ENCODE measurements around the gene FGGY.

Gene FGGY

GRCh38 chr1:59671066-59671952, 374.4 kb downstream of the FGGY start:
- in situ Hi-C loops (cut with MboI; ENCODE audit: low sequenced_read_pairs) = no loop called here

DNA sequence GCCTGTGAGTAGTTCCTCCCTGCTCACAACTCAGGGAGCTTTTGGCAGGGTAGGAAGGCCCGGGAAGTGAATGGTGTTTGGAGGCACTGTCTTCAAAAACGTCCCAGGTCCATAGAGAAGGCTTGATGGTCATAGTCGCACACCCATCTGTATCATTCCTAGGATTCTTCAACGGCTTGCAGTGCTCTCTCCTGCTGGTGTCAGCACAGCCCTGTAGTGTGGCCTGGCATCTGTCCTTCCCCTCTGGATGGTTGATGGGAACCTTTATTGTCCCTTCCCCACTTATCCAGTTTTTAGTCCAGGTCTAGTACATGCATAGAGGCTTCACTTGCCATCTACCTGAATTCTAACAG, 375.0 kb downstream of the FGGY start:
- in situ Hi-C loops (cut with MboI; ENCODE audit: low sequenced_read_pairs) = no loop called here

GRCh38 chr1:59672851-59673572, 376.1 kb downstream of the FGGY start:
- in situ Hi-C loops (cut with MboI; ENCODE audit: low sequenced_read_pairs) = no loop called here

DNA sequence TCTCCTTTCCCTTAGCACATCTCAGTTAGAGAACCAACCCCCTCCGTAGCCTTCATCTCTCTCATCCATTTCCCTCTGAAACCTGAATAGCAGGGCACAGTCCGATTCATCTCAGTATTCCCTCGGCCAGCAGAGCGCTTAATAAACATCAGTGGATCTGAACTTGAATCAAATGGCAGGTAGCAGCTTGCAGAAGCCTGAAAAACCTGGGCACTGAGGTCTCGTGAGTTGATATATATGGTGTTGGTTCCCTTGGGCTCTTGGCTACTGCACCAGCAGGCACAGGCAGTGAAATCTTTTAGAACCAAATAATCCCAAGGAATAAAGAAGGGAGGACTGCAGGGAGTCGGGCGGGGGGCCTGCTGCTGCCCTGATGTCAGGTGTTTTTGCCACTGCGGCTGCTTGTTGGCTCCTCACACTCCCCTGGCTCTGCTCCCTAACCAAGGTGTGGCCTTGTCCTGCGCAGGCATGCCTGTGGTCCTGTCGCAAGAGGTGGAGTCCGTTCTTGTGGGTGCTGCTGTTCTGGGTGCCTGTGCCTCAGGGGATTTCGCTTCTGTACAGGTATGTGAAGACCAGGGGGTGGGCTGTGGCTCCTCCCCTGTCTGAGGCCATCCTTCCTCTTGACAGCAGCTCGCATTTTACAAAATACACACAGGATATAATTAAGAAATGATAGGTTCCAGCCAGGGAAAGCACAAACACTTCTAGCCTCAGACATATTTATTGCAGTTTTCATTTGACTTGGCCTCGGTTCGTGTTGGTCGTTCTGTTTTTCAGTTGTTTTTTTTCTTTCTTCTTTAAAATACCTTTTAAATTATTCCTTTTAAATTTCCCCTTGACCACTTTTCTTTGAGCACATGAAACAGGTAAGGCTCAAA, 376.9 kb downstream of the FGGY start:
- in situ Hi-C loops (cut with MboI; ENCODE audit: low sequenced_read_pairs) = no loop called here

DNA sequence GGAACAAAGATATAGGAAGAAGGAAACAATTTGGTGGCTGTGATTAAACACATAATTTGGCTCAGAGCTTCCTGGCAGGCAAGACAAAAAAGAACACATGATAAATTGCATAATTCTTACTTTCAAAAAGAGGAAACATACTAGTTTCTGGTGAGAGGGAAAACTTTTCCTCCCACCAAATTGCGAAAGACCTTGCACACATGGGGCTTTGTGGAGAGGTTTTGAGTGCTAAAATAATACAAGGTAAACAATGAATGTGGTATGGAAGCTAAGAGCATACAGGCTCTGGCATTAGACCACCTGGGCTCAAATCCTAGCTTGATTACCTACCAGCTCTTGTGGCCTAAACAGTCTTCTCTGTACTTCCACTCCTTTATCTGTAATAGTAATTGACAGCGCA, 377.7 kb downstream of the FGGY start:
- in situ Hi-C loops (cut with MboI; ENCODE audit: low sequenced_read_pairs) = no loop called here

GRCh38 chr1:59675936-59676335, 379.0 kb downstream of the FGGY start:
- in situ Hi-C loops (cut with MboI; ENCODE audit: low sequenced_read_pairs) = no loop called here

DNA sequence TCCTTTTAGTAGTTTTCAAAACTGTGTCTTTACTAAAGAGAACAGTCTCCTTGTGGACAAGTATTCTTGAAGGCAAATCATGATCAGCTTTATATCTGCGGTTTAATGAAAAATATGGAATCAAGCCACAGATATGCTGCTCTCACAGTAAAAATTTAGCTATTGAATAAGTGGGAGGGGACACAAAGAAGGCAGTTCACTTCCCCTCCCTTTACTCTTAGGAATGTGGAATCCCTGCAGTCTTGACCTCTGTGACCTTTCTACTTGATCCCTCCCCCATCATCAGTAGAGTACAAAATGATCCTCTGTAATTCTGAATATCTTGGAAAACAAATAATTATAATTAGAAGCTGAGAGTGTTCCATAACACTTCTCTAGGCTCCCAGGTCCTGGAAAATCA, 381.1 kb downstream of the FGGY start:
- in situ Hi-C loops (cut with MboI; ENCODE audit: low sequenced_read_pairs) = no loop called here

GRCh38 chr1:59678493-59679228, 381.8 kb downstream of the FGGY start:
- in situ Hi-C loops (cut with MboI; ENCODE audit: low sequenced_read_pairs) = no loop called here

DNA sequence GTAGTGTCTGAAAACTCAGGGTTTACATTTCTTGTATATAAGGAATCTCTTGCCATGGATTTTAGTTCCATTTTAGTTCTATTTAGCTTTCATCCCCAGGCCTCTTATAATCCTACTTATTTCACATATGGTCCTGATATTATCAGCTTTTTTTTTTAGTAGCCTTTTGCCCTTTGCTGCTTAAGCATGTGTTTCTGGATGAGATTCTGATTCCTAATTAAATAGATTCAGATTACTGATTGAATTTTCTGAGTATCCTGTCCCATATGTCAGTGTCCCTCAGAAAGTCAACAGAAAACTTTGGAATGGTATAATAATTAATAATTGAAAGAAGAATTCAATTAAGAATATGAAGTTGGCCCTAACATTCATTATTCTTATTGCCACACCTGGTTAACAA, 383.1 kb downstream of the FGGY start:
- in situ Hi-C loops (cut with MboI; ENCODE audit: low sequenced_read_pairs) = no loop called here

DNA sequence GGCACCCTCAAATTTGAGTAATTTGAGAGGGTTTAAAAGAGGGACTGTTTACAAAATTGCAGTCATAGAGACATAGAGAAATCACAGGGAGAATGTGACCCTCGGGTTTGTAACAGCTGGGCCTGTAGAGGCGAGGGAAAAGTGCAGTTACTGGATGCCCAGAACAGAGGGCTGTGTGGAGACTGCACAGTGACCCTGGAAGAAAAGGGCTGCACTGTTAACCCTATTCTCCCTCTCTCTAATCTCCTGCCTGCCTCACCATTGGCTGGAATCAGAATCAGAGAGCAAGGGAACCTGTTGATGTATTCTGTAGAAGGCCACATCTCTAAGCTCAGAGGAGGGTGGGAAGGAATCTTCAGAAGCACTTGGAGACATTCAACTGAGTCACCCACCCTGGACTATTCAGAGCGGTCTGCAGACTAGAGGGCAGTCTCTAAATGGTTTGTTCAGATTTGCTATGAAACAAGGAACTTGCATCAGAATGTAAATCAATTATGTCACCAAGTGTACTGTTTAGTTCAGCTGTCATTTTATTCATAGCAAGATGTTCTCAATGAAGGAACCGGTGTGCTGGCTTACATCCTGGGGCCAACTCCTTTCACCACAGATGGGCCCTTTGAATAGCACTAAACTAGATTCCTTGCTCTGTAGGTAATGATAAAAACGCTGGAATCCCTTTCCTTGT, 385.6 kb downstream of the FGGY start:
- in situ Hi-C loops (cut with MboI; ENCODE audit: low sequenced_read_pairs) = no loop called here

GRCh38 chr1:59683197-59683596, 386.3 kb downstream of the FGGY start:
- in situ Hi-C loops (cut with MboI; ENCODE audit: low sequenced_read_pairs) = no loop called here

GRCh38 chr1:59684698-59685097, 387.8 kb downstream of the FGGY start:
- in situ Hi-C loops (cut with MboI; ENCODE audit: low sequenced_read_pairs) = no loop called here

DNA sequence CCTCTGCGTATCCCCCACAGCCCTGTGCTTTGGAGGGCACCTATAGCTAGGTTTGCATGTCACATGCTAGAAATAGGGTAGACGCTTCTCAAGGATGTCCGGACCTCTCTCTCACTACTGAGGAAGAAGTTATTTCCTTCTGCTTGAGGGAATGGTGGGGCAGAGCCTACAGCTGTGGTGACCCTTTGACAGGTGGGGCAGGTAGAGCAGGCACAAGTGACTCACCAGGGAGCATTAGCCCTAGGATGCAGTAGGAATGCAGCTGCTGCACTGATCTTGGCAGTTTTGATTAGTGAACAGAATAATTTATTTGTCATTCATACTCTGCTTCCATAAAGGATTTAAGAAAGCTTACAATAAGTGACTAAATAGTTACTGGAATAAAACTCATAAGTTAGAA, 388.2 kb downstream of the FGGY start:
- in situ Hi-C loops (cut with MboI; ENCODE audit: low sequenced_read_pairs) = no loop called here

- in situ Hi-C loops (cut with MboI; ENCODE audit: low sequenced_read_pairs) = no loop called here
Measured at GRCh38 chr1:59685666-59686065, 388.8 kb downstream of the FGGY start.

GRCh38 chr1:59686170-59686569, 389.3 kb downstream of the FGGY start:
- in situ Hi-C loops (cut with MboI; ENCODE audit: low sequenced_read_pairs) = no loop called here

- in situ Hi-C loops (cut with MboI; ENCODE audit: low sequenced_read_pairs) = no loop called here
Measured at GRCh38 chr1:59686574-59686973, 389.7 kb downstream of the FGGY start.

GRCh38 chr1:59687081-59687480, 390.2 kb downstream of the FGGY start:
- in situ Hi-C loops (cut with MboI; ENCODE audit: low sequenced_read_pairs) = no loop called here

- in situ Hi-C loops (cut with MboI; ENCODE audit: low sequenced_read_pairs) = no loop called here
Measured at GRCh38 chr1:59688976-59689375, 392.1 kb downstream of the FGGY start.

DNA sequence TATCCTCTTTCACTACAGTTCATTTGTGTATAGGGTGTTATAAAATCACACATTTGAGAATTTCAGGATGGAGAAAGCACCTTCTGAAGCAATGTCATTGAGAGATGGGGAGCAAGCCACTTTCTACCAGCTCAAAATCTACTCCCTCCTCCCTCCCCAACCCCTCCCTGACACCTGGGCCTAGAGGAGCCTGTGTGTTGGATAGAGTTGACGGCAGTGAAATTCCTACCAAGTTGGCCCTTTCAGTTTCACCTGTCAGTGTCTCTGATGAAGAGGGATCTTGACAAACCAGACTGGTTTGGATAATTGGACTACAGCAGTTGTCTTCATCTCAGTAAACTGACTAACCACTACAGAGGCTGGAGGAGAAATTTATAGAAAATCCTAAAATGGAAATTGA, 392.8 kb downstream of the FGGY start:
- in situ Hi-C loops (cut with MboI; ENCODE audit: low sequenced_read_pairs) = no loop called here
